B cell (primary cell): ENCODE measurements around the gene NRL. TPM values are rescaled to one million over a fixed set of nuclear protein-coding genes. Genes with fewer than 3 reads are reported as not detected.

Source experiments
- ATAC-seq: fragments of 200-7000 bp; cut with Tn5 transposase; one replicate; pipeline ENCODE4 v1.10.0; 2021; ENCODE audit warnings: low read depth, mild to moderate bottlenecking, moderate number of reproducible peaks, moderate library complexity
- CTCF ChIA-PET: fragments of 350-600 bp; sonication (Branson Sonifier 250); formaldehyde crosslinking; loops from one replicate; lab custom pipeline; 2021; ENCODE audit warnings: antibody characterized with exemption, inconsistent platforms; lab: Charles Lee
- POLR2A ChIA-PET: fragments of 350-600 bp; sonication (Branson Sonifier 250); formaldehyde crosslinking; loops from one replicate; lab custom pipeline; 2021; ENCODE audit warnings: antibody characterized with exemption; lab: Charles Lee
- DNase-seq: peaks from one replicate; pipeline ENCODE4 v3.0.0; 2013
- H2AFZ ChIP-seq: 2 replicates; pipeline ENCODE4 v1.6.1; 2012; ENCODE audit warnings: mild to moderate bottlenecking, low read depth, low read length; ENCODE audit not compliant: insufficient read depth, poor library complexity, severe bottlenecking
- H3K27ac ChIP-seq, 2 donors: 1 replicate in 1 of 2; 2 replicates in 1 of 2; pipeline ENCODE4 v1.5.1; 2012 to 2013; ENCODE audit warnings: low read length in 2 of 2, mild to moderate bottlenecking in 2 of 2, moderate library complexity in 1 of 2
- H3K27me3 ChIP-seq, 4 experiments: fragments of 200-600 bp in 1 of 4; sonication (generic) in 1 of 4; replicated peaks in 1 of 4; 1 replicate in 2 of 4; 2 replicates in 2 of 4; pipeline versions ENCODE4 v1.6.1 to v1.7.0; 2013 to 2016; ENCODE audit warnings: low read length in 3 of 4, mild to moderate bottlenecking in 2 of 4, mixed read lengths in 1 of 4, moderate library complexity in 1 of 4; ENCODE audit not compliant: insufficient read depth in 4 of 4, control insufficient read depth in 3 of 4; ENCODE audit errors: control extremely low read depth in 1 of 4
- H3K36me3 ChIP-seq, 2 experiments: replicated peaks in 1 of 2; 1 replicate in 1 of 2; 2 replicates in 1 of 2; pipeline versions ENCODE4 v1.6.1 to v1.7.1; 2013; ENCODE audit warnings: low read length in 1 of 2; ENCODE audit not compliant: insufficient read depth in 2 of 2, control insufficient read depth in 1 of 2; ENCODE audit errors: control extremely low read depth in 1 of 2, extremely low read depth in 1 of 2
- H3K4me1 ChIP-seq, 2 donors: fragments of 200-600 bp in 1 of 2; sonication (generic) in 1 of 2; 1 replicate in 1 of 2; 2 replicates in 1 of 2; pipeline versions ENCODE4 v1.5.1 to v1.6.1; 2013 to 2017; ENCODE audit warnings: low read length in 2 of 2; ENCODE audit not compliant: control insufficient read depth in 2 of 2, insufficient read depth in 2 of 2
- H3K4me2 ChIP-seq: replicated peaks from 2 replicates; pipeline ENCODE3; 2012; ENCODE audit warnings: mild to moderate bottlenecking, low read depth, low read length; ENCODE audit not compliant: poor library complexity, severe bottlenecking
- H3K4me3 ChIP-seq, 5 experiments: fragments of 200-600 bp in 1 of 5; sonication (generic) in 1 of 5; 1 replicate in 3 of 5; 2 replicates in 2 of 5; pipeline versions ENCODE4 v1.5.1 to v1.7.0; 2011 to 2016; ENCODE audit warnings: low read length in 4 of 5, mild to moderate bottlenecking in 4 of 5, low read depth in 2 of 5, control low read depth in 1 of 5, moderate library complexity in 1 of 5; ENCODE audit not compliant: insufficient read depth in 1 of 5; ENCODE audit errors: control extremely low read depth in 1 of 5, extremely low read depth in 1 of 5
- H3K79me2 ChIP-seq: fragments of 200-600 bp; sonication (generic); one replicate; pipeline ENCODE4 v1.6.0; 2016; ENCODE audit warnings: low read length; ENCODE audit not compliant: control insufficient read depth, insufficient read depth
- H3K9ac ChIP-seq: fragments of 200-600 bp; sonication (generic); 2 replicates; pipeline ENCODE4 v1.6.1; 2017; ENCODE audit warnings: mild to moderate bottlenecking, low read length, moderate library complexity
- H3K9me3 ChIP-seq, 3 donors: one replicate each; pipeline versions ENCODE4 v1.6.1 to v1.7.1; 2013; ENCODE audit warnings: low read length in 2 of 3; ENCODE audit not compliant: control insufficient read depth in 2 of 3, insufficient read depth in 1 of 3; ENCODE audit errors: control extremely low read depth in 1 of 3
- H4K20me1 ChIP-seq: 2 replicates; pipeline ENCODE4 v1.6.0; 2012; ENCODE audit warnings: mild to moderate bottlenecking, low read length; ENCODE audit not compliant: insufficient read depth, control insufficient read depth, poor library complexity, severe bottlenecking
- H3K27ac Mint-ChIP-seq: one replicate; pipeline ENCODE4 v1.8.0; 2021; ENCODE audit warnings: mixed read lengths
- H3K27me3 Mint-ChIP-seq: one replicate; pipeline ENCODE4 v1.8.0; 2021; ENCODE audit warnings: mixed read lengths
- H3K4me1 Mint-ChIP-seq: one replicate; pipeline ENCODE4 v1.8.0; 2021; ENCODE audit warnings: mixed read lengths
- H3K4me3 Mint-ChIP-seq: one replicate; pipeline ENCODE4 v1.8.0; 2021; ENCODE audit warnings: mixed read lengths
- H3K9me3 Mint-ChIP-seq: one replicate; pipeline ENCODE4 v1.8.0; 2022; ENCODE audit warnings: mixed read lengths; ENCODE audit not compliant: insufficient read depth
- EZH2 ChIP-seq: IDR thresholded peaks from 2 replicates; pipeline ENCODE4 v1.6.1; 2012; ENCODE audit warnings: borderline replicate concordance, low read depth, mild to moderate bottlenecking, moderate library complexity, low read length; ENCODE audit not compliant: insufficient read depth, poor library complexity, severe bottlenecking
- WGBS: methylation state at CpG from one replicate; pipeline ENCODE4 v1.1.5; 2013; ENCODE audit warnings: missing lambda C conversion rate; ENCODE audit not compliant: insufficient coverage; 5-methylcytosine and 5-hydroxymethylcytosine counted together
- intact Hi-C: fragments of 100-400 bp; cut with micrococcal nuclease; formaldehyde crosslinking; loops from one replicate; pipeline ENCODE4 v1.10.0; 2022
- polyA plus RNA-seq: library from polyadenylated mRNA; depleted of rRNA; stranded (reverse); fragments of >200 nt; gene quantifications from 2 replicates; pipeline ENCODE4 v1.2.3, GENCODE V29; 2012
- total RNA-seq, 2 donors: library from RNA; stranded (reverse); fragments of 120-200 nt in 1 of 2; gene quantifications; 1 replicate in 1 of 2; 2 replicates in 1 of 2; pipeline versions ENCODE4 v1.2.3 to v1.2.4, GENCODE V29; 2013 to 2022
- TF ChIP-seq, protein P1 (sequence below): fragments of 200-600 bp; IDR thresholded peaks from one replicate; pipeline ENCODE4 v1.8.0; 2022; ENCODE audit warnings: antibody characterized with exemption, mild to moderate bottlenecking

The NRL gene
- total and polyA plus RNA-seq, 2 donors (not counting 1 experiment from before 2014, with no cell fraction given) = 7.0 to 8.8 TPM

DNA sequence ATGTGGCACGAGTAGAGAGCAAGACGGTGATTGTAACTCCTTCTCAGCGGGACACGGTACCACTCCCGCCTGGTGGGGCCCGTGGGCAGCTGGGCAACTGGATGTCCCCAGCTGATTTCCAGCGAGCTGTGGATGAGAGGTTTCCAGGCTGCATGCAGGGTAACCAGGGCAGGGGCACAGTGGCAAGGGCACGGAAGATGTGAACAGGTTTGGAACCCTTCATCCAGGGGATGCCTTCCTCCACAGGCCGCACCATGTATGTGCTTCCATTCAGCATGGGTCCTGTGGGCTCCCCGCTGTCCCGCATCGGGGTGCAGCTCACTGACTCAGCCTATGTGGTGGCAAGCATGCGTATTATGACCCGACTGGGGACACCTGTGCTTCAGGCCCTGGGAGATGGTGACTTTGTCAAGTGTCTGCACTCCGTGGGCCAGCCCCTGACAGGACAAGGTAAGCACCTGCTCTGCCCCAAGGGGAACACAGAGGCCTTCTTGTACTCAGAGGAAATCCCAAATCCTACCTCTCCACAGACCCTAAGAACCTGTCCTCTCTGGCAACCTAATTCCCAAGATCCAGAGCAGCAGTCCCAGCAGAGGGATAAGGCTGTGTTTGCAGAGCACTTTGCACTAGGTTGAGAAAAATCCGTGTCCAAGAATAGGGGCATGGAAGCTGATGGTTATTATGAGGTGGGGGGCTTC is 16.4 kb downstream of the NRL start:
- peaks cover 7% of the 10 kb centered on the region for H4K20me1 ChIP-seq
- ChIA-PET CTCF (interaction anchor here (10.7 to 12.1 kb wide), 2 partner anchors 7 to 42 kb away, joined by 198 to 292 read pairs; no protein-coding TSS in a partner anchor), POLR2A (no interaction called here)
- no peaks in the 10 kb centered on the region for H3K9me3 Mint-ChIP-seq
- no peaks in the 10 kb centered on the region for H3K27me3 Mint-ChIP-seq
- H3K4me1 Mint-ChIP-seq = peaks cover 23% of the 10 kb centered on the region
- no peak overlapping the region for H2AFZ ChIP-seq
- TF ChIP-seq, protein P1, sequence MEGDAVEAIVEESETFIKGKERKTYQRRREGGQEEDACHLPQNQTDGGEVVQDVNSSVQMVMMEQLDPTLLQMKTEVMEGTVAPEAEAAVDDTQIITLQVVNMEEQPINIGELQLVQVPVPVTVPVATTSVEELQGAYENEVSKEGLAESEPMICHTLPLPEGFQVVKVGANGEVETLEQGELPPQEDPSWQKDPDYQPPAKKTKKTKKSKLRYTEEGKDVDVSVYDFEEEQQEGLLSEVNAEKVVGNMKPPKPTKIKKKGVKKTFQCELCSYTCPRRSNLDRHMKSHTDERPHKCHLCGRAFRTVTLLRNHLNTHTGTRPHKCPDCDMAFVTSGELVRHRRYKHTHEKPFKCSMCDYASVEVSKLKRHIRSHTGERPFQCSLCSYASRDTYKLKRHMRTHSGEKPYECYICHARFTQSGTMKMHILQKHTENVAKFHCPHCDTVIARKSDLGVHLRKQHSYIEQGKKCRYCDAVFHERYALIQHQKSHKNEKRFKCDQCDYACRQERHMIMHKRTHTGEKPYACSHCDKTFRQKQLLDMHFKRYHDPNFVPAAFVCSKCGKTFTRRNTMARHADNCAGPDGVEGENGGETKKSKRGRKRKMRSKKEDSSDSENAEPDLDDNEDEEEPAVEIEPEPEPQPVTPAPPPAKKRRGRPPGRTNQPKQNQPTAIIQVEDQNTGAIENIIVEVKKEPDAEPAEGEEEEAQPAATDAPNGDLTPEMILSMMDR = no peak
- no peak for TF ChIP-seq EZH2
- no peak overlapping the region for H3K27ac ChIP-seq
- no peak overlapping the region for H3K9ac ChIP-seq
- intact Hi-C loops = no loop called here
- no peak for DNase-seq
- no peak for ATAC-seq
- H3K36me3 ChIP-seq = peaks cover 2 to 57% of the 10 kb centered on the region in 2 experiments
- H3K79me2 ChIP-seq = peaks cover 40% of the 10 kb centered on the region
- H3K4me3 ChIP-seq = no peak overlapping the region
- no peaks in the 10 kb centered on the region for H3K27me3 ChIP-seq
- H3K4me3 Mint-ChIP-seq = no peak overlapping the region
- peaks cover 5 to 24% of the 10 kb centered on the region in 2 donors for H3K4me1 ChIP-seq
- H3K4me2 ChIP-seq = no peak overlapping the region
- H3K27ac Mint-ChIP-seq = no peak overlapping the region
- no peaks in the 10 kb centered on the region for H3K9me3 ChIP-seq
- WGBS = 99% methylated on average over 15 of the region's 16 CpGs

DNA sequence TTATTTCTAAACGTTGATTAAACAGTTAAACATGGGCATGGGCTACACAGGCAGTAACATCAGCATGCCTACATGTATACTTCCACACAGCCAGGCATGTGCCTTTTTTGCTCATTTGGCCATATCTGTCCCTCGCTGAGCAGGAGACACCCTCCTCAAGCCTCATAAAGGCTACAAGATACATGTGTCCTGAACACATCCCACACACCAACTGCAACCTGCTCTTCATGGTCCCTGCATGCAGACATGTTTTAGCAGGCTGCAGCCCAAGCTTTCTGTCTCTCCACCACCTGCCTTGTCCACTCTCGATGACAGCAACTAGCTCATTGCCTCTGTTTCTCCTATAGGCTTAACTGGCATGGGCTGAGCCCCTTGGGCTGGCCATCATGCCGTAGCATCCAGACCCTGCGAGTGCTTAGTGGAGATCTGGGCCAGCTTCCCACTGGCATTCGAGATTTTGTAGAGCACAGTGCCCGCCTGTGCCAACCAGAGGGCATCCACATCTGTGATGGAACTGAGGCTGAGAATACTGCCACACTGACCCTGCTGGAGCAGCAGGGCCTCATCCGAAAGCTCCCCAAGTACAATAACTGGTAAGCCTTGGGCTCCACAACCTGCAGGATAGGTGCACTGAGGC is 18.1 kb downstream of the NRL start:
- Histone ChIP-seq H3K4me2 (no peak overlapping the region), H3K4me1 (peaks cover 5 to 26% of the 10 kb centered on the region in 2 donors), H3K27me3 (no peaks in the 10 kb centered on the region), H3K79me2 (peaks cover 33% of the 10 kb centered on the region), H3K36me3 (peaks cover 2 to 44% of the 10 kb centered on the region in 2 experiments), H3K9ac (no peak overlapping the region), H3K27ac (no peak overlapping the region), H3K4me3 (no peak overlapping the region), H3K9me3 (no peaks in the 10 kb centered on the region), H2AFZ (no peak overlapping the region), H4K20me1 (peaks cover 7% of the 10 kb centered on the region)
- Mint-ChIP-seq H3K9me3 (no peaks in the 10 kb centered on the region), H3K27me3 (no peaks in the 10 kb centered on the region), H3K4me3 (peak overlapping the region; percentile 59), H3K27ac (peak overlapping the region; percentile 71), H3K4me1 (peaks cover 29% of the 10 kb centered on the region)
- WGBS = over 99% methylated on average over 8 of the region's 8 CpGs
- POLR2A ChIA-PET = interaction anchor here (0.7 to 4.1 kb wide), 4 partner anchors 9 to 1086 kb away, joined by 4 to 35 read pairs (median 14); partner anchors contain the start of genes DCAF11 and NRL
- ATAC-seq = no peak
- DNase-seq = no peak
- CTCF ChIA-PET = interaction anchor here (0.6 to 12.1 kb wide), 6 partner anchors 9 to 91 kb away, joined by 3 to 292 read pairs (median 51); partner anchors contain the start of gene IRF9
- no peak for TF ChIP-seq EZH2
- intact Hi-C loops = no loop called here
